Measurements from ENCODE around the gene GAS6. TPM values are rescaled to one million over a fixed set of nuclear protein-coding genes. Genes with fewer than 3 reads are reported as not detected.
A peak's percentile ranks its signal among the peaks of the same experiment; 100 is the strongest.

Gene GAS6
- total and polyA plus RNA-seq, 11 donors: 96.7 to 438 (median 183) TPM

DNA sequence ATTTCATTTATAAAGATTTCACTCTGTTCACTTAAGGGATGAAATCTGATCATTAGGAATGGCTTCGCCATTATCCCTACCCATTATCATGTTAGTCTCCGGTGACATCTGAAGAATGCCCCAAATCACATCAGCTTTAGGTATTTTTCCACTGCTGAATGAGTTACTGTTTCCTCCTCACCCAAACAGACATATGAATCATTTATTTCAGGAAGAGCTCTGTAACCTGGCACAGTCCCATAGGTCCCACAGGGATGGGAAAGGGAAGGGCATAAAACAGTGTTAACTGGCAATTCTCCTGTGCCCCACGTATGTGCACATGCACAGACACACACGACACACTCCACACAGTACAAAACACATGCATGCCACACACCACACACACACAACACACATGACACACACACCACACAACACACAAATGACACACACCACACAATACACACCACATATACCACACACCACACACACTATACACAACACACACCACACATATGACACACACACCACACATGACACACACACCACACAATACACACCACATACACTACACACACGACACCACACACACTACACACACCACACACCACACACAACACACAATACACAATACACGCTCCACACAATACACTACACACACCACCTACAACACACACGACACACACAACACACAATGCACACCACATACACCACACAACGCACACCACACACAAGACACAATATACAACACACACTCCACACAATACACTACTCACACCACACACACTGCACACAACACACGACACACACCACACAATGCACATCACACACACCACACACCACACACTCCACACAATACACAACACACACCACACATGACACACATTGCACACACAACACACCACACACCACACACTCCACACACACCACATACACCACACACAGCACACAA, 89.4 kb downstream of the GAS6 start:
- 70 to 84% (median 80%) methylated on average over 9 of the region's 9 CpGs for WGBS, 4 donors
- peaks cover 0 to 5% (median 0%) of the 10 kb centered on the region in 9 donors for H3K36me3 ChIP-seq
- intact Hi-C loops (cut with DNase I): no loop called here
- no peak for TF ChIP-seq POLR2A (IDR thresholded peaks at IDR 0.05)
- TF ChIP-seq, protein P1, sequence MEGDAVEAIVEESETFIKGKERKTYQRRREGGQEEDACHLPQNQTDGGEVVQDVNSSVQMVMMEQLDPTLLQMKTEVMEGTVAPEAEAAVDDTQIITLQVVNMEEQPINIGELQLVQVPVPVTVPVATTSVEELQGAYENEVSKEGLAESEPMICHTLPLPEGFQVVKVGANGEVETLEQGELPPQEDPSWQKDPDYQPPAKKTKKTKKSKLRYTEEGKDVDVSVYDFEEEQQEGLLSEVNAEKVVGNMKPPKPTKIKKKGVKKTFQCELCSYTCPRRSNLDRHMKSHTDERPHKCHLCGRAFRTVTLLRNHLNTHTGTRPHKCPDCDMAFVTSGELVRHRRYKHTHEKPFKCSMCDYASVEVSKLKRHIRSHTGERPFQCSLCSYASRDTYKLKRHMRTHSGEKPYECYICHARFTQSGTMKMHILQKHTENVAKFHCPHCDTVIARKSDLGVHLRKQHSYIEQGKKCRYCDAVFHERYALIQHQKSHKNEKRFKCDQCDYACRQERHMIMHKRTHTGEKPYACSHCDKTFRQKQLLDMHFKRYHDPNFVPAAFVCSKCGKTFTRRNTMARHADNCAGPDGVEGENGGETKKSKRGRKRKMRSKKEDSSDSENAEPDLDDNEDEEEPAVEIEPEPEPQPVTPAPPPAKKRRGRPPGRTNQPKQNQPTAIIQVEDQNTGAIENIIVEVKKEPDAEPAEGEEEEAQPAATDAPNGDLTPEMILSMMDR (IDR thresholded peaks at IDR 0.05): no peak
- H3K27me3 ChIP-seq: peaks cover 0 to 7% (median 0%) of the 10 kb centered on the region in 9 donors
- no peak for ATAC-seq
- peaks cover 0 to 11% (median 0%) of the 10 kb centered on the region in 12 donors for H3K4me1 ChIP-seq
- no peak overlapping the region for H3K4me3 ChIP-seq
- no peak for DNase-seq
- H3K27ac ChIP-seq: no peak overlapping the region
- peaks cover 0 to 14% (median 2%) of the 10 kb centered on the region in 12 donors for H3K9me3 ChIP-seq

DNA sequence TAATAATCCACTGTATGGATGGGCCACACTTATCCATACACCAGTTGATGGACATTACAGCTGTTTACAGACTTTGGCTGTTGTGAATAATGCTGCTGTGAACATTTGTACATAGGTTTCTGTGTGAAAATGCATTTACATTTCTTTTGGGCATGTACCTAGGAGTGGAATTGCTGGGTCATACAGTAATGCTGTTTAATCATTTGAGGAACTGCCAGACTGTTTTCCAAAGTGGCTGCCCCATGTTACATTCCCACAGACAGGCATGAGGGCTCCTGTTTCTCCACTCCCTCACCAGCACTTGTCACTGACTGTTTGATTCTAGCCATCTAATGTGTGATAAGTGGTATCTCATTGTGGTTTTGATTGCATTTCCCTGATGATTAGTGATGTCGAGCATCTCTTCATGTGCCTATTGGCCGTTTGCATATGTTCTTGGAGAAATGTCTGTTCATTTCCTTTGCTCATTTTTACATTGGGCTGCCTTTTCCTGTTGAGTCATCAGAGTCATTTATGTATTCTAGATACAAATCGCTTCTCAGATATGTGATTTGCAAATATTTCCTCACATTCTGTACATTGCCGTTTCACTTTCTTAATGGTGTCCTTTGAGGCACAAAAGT, 92.1 kb downstream of the GAS6 start:
- peaks cover 0 to 11% (median 0%) of the 10 kb centered on the region in 12 donors for H3K4me1 ChIP-seq
- peak overlapping the region in 1 of 12 donors; percentile 57 for H3K27ac ChIP-seq
- intact Hi-C loops (cut with DNase I): no loop called here
- H3K27me3 ChIP-seq: peaks cover 0 to 7% (median 0%) of the 10 kb centered on the region in 9 donors
- no peak overlapping the region for H3K4me3 ChIP-seq
- 48 to 61% (median 58%) methylated on average over 4 of the region's 4 CpGs for WGBS, 4 donors
- DNase-seq (peak in 1 of 5 donors; percentile 2), ATAC-seq (no peak)
- peaks cover 0 to 14% (median 2%) of the 10 kb centered on the region in 12 donors for H3K9me3 ChIP-seq
- TF ChIP-seq POLR2A (IDR thresholded peaks at IDR 0.05): no peak
- TF ChIP-seq, protein P1 (IDR thresholded peaks at IDR 0.05): no peak
- H3K36me3 ChIP-seq: peaks cover 0 to 11% (median 0%) of the 10 kb centered on the region in 9 donors

DNA sequence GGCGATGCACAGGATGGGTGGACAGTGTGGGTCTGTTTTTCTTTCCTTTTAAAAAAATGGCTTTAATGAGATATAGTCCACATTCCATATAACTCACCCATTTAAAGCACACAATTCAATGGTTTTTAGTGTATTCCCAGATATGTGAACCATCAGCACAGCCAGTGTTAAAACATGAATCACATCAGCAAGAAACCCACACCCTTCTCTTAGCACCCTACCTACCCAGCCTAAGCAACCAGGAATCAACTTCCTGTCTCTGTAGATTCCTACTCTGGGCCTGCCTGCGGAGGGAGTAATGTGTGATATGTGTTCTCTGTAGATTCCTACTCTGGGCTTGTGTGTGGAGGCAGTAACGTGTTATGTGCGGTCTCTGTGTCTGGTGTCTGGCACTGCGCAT, 92.9 kb downstream of the GAS6 start:
- intact Hi-C loops (cut with DNase I): no loop called here
- DNase-seq: peak in 1 of 5 donors; percentile 1
- Histone ChIP-seq H3K4me3 (no peak overlapping the region), H3K9me3 (peaks cover 0 to 14% (median 2%) of the 10 kb centered on the region in 12 donors), H3K27me3 (peaks cover 0 to 7% (median 0%) of the 10 kb centered on the region in 9 donors), H3K36me3 (peaks cover 0 to 13% (median 0%) of the 10 kb centered on the region in 9 donors), H3K27ac (no peak overlapping the region), H3K4me1 (peaks cover 0 to 11% (median 0%) of the 10 kb centered on the region in 12 donors)
- TF ChIP-seq POLR2A (IDR thresholded peaks at IDR 0.05): no peak
- TF ChIP-seq, protein P1 (IDR thresholded peaks at IDR 0.05): no peak
- no peak for ATAC-seq
- 92 to 97% (median 93%) methylated on average over 5 of the region's 5 CpGs for whole genome bisulfite sequencing, 4 donors

Other genes with a start within 250 kb of the GAS6 start
- gene ATP4B, start 205.9 kb downstream of the GAS6 start, total RNA-seq: not detected
- gene ATP4B, start 205.9 kb downstream of the GAS6 start, polyA plus RNA-seq: not detected
- 1 to 10 TPM in 2 of 9 donors, under 1 TPM in 4, not detected in 3; 0.08 to 1.3 (median 0.18) TPM for gene GRK1, start 196.9 kb downstream of the GAS6 start, total RNA-seq
- under 1 TPM; 0.08 to 0.15 TPM for gene GRK1, start 196.9 kb downstream of the GAS6 start, polyA plus RNA-seq
- gene TMEM255B, start 104.8 kb downstream of the GAS6 start, total RNA-seq: 10 to 100 TPM in 1 of 9 donors, 1 to 10 TPM in 8; 1.4 to 20.3 (median 4.4) TPM
- gene TMEM255B, start 104.8 kb downstream of the GAS6 start, polyA plus RNA-seq: 1 to 10 TPM; 4.2 to 6.0 TPM
- gene C13orf46, start 110.0 kb upstream of the GAS6 start, total RNA-seq: 1 to 10 TPM in 1 of 9 donors, under 1 TPM in 7, not detected in 1; 0.07 to 3.1 (median 0.43) TPM
- under 1 TPM; 0.15 to 0.18 TPM for gene C13orf46, start 110.0 kb upstream of the GAS6 start, polyA plus RNA-seq